Erythroblast (primary cell): Measurements from ENCODE around the gene CDK11A.

Experiments
- GATA1 ChIP-seq: IDR thresholded peaks from 2 replicates; pipeline ENCODE4 v1.6.1; 2011; ENCODE audit warnings: low read depth, mild to moderate bottlenecking, control low read depth, low read length, moderate library complexity
- POLR2A ChIP-seq: IDR thresholded peaks from 2 replicates; pipeline ENCODE4 v1.6.1; 2011; ENCODE audit warnings: mild to moderate bottlenecking, low read length

DNA sequence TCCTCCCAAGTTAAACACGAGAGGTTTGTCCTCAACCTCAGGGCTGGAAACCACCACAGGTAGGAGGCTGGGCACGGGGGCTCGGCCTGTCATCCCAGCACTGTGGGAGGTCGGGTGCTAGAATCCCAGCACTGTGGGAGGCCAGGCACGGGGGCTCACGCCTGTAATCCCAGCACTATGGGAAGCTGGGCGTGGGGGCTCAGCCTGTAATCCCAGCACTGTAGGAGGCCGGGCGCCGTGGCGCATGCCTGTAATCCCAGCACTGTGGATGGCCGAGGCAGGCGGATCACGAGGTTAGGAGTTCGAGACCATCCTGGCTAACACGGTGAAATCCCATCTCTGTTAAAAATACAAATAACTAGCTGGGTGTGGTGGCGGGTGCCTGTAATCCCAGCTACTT lies 6.7 kb upstream of the CDK11A start:
- TF ChIP-seq POLR2A (no peak), GATA1 (no peak)
